Measurements from ENCODE around the gene METAP1D.

Gene METAP1D

GRCh38 chr2:172093416-172094293, 93.9 kb downstream of the METAP1D start:
- no peak for DNase-seq

GRCh38 chr2:172094294-172095145, 94.8 kb downstream of the METAP1D start:
- no peak for DNase-seq

GRCh38 chr2:172095146-172095904, 95.6 kb downstream of the METAP1D start:
- DNase-seq: peak; percentile 60

- no peak for DNase-seq
Observed at GRCh38 chr2:172095905-172096625, 96.3 kb downstream of the METAP1D start.

GRCh38 chr2:172096626-172097547, 97.1 kb downstream of the METAP1D start:
- DNase-seq: no peak

GRCh38 chr2:172097557-172098131, 97.9 kb downstream of the METAP1D start:
- no peak for DNase-seq

- no peak for DNase-seq
Observed at GRCh38 chr2:172098287-172098649, 98.5 kb downstream of the METAP1D start.

GRCh38 chr2:172098650-172099471, 99.1 kb downstream of the METAP1D start:
- no peak for DNase-seq

- no peak for DNase-seq
Observed at GRCh38 chr2:172099472-172100079, 99.8 kb downstream of the METAP1D start.

GRCh38 chr2:172100080-172100934, 100.6 kb downstream of the METAP1D start:
- DNase-seq: no peak

- DNase-seq: no peak
Observed at GRCh38 chr2:172100935-172101820, 101.4 kb downstream of the METAP1D start.

GRCh38 chr2:172101821-172102390, 102.2 kb downstream of the METAP1D start:
- no peak for DNase-seq

GRCh38 chr2:172102391-172103359, 102.9 kb downstream of the METAP1D start, which contains the start of gene DLX2:
DLX2 (minus strand) TSS chr2:172102900; CDS start chr2:172102538, 362 bp downstream.
- DNase-seq: peak; percentile 79

- peak; percentile 66 for DNase-seq
Observed at GRCh38 chr2:172103471-172104272, 103.9 kb downstream of the METAP1D start.

Data from activated CD4-positive, alpha-beta T cell treated with anti-CD3 and anti-CD28 coated beads, Interleukin-2, amount 50 U/mL, for 16 hours (primary cell).